NK-92 (cell line): ENCODE data around the gene DNAH6.

Experiments used
- DNase-seq: peaks from one replicate; lab custom pipeline; 2025; ENCODE audit not compliant: unreplicated experiment; lab: John Stamatoyannopoulos, UW

The DNAH6 gene

DNA sequence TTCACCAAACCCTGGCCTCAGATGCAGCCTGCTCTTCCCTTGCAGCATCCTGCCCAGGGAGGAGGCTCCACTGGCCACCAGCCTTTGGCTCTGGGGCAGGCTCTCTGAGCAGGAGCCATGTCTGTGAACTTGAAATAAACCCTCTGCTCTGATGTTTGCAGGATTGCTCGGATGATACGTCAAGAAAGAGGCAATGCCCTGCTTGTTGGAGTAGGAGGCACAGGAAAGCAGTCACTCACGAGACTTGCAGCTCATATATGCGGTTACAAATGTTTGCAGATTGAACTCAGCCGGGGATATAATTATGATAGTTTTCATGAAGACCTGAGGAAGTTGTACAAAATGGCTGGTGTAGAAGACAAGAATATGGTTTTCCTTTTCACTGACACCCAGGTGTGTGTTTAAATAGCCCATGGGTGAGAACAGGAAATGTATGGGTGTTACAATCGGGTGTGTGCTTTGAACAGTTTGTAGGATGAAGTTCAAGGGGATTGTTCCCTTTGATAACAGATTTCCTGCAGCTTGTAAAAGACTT is 177.9 kb downstream of the DNAH6 start:
- no peak for DNase-seq

DNA sequence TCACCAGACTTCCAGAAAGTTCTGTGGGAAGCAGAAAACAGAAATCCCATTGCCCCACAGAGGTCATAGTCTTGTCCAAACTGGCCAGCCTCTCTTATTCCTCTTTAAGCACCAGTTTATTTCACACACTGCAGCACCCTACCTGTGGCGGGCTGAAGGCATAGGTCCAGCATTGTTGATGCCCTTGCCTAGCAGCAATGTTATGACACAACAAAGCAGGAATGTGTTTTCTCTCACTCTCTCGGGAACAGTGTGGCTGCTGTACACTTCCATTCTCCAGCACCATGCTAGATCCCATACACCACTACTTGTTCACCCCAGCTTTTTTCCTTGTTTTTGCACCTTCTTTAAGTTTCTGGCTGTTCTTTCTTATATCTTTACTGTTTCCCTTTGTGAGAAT is 181.6 kb downstream of the DNAH6 start:
- DNase-seq: no peak

DNA sequence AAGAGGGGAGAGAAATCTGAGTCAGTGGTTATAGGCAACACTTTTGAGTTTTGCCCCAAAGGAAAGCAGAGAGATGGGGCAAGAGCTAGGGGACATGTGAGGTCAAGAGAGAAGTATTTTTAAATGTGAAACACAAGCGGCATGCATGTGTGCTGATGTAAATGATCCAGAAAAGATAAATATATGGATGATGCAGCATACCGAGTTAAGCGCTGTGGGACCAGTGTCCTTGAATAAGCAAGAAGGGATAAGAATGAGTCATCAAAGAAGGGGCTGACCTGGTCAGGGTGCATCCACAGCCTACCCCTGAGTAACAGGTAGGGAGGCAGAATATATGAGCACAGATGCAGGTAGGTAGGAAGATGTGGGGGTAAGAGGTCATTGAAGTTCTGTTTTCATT is 183.7 kb downstream of the DNAH6 start:
- no peak for DNase-seq

DNA sequence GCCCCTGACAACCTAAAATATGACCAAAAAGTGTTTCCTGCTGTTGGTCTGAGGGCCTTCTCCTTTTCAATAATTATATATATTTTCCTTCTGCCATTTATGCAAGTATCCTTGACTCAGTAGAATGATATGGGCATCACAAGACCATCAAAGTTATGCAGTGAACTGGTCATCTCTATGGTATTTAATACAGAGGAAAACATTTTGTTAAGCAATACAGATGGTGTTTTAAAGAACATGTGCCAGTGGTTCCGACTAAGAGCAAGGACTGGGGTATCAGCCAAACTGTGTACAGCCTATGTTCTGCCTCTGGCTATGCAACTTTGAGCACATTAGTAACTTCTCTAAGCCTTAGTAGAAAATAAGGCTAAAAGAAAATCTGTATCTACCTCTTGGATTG is 185.6 kb downstream of the DNAH6 start:
- no peak for DNase-seq

DNA sequence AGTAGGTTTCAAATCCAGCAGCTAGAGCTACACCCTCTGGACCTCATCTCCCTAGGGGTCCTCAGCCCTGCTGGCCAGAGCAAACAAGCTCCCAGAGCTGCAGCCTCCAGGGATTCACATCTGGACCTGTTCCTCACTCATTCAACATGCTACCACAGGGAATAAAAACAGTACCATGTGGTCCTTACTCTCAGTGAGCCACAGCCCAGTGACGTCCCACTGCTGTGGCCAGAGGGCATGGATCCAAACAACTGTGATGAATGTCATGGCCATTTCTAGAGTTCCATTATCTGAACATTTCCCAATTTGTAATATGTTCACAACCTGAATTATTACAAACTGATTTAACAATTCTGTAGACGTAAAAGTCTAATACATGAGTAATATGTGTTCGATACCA is 186.6 kb downstream of the DNAH6 start:
- no peak for DNase-seq

DNA sequence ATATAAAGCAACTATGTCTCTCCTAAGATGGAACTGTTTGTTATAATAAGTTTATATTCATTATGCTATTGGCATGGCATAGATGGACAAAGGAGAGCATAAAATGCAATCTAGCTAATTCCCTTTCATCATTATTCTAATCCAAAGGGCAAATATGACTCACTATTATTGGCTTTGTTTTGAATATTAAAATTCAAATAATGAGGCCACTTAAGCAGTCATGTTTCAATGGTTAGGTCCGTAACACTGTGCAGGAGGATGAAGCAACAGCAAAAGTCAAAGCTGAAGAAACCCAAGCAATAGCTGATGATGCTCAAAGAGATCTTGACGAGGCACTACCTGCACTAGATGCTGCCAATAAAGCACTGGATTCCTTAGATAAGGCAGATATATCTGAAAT is 187.5 kb downstream of the DNAH6 start:
- DNase-seq: no peak

DNA sequence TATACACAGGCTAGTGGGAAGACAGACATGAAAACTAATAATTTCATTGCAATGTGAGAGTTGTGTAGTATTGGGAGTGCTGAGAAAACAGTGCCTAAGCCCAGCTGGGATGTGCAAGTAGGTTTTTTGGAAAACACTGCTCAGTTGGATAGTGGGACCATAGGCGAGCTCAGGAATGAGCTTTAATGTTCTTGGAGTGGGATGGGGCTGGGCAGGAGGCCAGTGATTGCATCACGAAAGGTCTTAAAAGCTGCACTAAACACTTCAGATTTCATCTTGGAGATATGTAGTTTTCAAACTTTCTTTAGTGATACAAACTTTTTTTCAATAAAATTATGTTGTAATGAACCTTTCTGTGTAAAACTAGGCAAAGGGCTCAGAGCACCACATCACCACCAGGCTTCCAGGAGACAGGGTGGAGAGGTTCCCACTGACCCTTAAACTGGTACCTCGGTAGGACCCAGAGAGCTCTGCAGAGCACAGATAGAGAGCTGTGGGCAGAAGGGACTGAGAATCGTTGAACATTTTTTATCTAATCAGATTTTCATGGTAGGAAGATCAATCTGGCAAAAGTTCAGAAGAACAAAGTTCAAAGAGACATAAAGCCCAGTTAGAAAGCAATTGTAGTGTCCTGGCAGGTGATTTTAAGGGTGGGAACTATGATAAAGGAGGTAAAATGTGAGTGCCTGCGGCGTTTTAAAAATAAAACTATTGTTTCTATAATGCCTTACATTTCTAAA is 188.4 kb downstream of the DNAH6 start:
- DNase-seq: no peak

DNA sequence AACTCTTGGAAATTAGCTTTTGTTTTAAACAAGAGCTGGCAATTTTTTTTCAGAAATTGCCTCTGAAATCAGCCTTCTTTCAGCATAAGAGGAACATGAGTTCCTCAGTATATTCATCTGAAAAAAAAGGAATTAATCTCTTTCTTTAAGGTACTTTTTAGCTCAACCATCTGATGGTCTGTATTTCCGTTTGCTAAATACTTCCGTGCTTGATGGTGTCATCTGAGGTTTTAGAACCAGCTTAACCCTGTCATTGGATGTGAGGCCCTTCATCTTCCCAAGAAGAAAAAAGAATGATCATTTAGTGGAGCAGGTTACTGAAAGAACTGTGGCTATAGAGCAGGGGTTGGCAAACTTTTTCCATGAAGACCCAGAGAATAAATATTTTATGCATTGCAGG is 189.6 kb downstream of the DNAH6 start:
- no peak for DNase-seq

DNA sequence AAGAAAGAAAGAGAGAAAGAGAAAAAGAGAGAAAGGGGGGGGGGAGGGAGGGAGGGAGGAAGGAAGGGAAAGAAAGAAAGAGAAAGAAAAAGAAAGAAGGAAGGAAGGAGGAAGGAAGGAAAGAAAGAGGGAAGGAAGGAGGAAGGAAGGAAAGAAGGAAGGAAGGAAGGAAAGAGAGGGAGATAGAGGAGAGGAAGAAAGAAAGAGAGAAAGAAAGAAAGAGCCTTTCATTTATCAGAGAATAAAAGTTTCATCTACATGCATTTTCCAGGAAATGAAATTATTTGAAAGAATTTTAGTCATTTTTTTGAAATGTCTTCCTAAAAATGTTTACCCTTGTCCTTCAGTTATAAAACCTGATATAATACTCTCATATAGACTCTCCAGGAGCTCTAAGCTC is 192.1 kb downstream of the DNAH6 start:
- DNase-seq: no peak

DNA sequence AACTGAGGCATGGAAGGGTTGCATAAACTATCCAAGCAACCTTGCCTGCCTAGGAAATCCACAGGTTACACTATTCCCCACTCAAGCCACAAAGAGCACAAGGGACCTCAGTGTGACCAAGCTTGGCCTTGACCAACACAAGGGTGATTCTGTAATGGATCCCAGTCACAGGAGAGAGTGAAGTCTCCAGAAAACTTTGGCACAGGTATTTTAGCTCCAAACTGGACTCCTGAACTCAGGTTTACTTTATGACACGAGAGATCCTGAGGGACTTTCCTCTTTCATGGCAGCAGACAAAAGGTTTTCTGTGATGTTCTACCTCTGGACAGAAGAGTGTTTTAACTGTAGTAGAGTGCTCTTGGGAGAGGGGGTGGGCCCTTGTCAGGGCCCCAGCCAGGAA is 195.4 kb downstream of the DNAH6 start:
- DNase-seq: no peak

DNA sequence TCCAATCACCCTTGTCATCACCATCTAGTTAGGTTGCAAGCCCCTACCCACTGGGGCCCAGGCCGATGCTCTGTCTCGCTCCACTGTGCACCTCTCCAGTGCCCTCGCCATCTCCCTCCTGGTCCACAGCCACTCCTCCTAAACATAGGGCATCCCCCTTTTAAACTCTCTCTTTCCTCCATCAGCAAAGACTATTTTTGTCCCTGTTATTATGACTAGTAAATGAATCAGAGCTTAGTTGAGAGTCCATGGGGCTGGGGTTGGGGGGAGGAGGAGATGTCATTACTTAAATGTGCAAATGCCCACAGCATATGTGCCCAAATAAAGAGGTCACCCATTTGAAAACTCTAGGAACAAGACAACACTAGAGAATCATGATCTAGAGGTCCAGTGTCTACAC is 197.1 kb downstream of the DNAH6 start:
- DNase-seq: no peak

DNA sequence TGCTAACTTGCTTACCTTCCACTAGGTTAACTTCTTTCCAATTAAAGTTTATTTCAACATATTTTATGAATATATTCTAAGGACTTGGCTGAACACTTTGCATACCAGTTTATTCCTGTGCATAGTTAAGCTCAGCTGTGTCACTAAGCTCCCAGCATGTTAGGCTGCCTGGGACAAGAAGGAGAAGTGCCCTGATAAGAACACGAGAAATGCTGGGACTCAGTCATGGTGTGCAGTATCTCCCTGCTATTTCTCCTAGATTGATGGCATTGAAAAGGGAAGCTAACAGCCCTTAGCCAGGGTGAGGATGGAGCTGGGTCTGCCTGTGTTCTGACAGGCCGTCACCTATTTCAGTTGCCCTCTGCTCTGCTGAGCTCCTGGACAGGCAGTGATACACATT is 200.3 kb downstream of the DNAH6 start:
- no peak for DNase-seq

DNA sequence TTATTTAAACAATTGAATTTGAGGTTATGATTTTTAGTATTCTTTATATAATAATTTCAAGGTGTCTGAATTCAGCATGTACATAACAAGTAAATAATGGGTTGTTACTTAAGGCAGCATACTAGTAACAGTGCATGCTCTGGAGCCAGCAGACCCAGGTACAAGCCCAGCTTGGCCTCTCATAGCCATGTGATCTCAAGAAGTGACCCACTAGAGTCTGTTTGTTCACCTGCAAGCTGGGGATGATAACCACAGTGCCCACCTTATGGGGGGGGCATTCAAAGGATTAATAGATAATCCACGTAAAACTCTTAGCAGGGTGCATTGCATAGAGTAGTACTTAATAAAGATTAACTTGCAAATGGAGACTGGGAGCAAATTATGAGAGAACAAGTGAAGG is 201.0 kb downstream of the DNAH6 start:
- DNase-seq: no peak

DNA sequence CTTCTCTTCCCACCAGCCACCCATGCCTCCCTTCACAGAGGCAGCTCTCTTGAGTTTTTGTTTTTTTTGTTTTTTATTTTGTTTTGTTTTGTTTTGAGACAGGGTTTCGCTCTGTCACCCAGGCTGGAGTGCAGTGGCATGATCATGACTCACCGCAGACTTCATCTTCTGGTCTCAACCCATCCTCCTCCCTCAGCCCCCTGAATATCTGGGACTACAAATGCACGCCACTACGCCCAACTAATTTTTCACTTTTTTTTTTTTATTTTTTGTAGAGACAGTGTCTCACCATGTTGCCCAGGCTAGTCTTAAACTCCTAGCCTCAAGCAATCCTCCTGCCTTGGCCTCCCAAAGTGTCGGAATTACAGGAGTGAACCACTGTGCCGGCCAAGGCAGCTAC is 203.1 kb downstream of the DNAH6 start:
- DNase-seq: no peak

DNA sequence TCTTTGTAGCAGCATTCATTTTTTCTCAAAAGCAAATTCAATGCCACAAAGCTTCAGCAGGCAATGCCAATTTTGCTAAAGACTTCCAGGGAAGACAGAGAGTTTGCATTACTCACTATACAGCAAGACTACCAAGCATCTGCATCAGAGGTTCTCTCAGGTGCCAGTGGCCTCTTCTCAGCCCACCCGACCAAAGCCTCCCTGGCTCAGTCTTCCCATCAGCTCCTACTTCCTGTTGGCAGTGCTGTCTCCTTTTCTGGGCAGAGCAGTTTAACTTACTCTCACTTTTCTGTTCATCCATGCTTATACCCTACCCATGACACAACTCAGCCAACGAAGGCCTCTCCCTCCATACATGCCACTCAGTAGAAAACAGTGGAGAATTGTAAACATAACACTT is 207.5 kb downstream of the DNAH6 start:
- DNase-seq: no peak

DNA sequence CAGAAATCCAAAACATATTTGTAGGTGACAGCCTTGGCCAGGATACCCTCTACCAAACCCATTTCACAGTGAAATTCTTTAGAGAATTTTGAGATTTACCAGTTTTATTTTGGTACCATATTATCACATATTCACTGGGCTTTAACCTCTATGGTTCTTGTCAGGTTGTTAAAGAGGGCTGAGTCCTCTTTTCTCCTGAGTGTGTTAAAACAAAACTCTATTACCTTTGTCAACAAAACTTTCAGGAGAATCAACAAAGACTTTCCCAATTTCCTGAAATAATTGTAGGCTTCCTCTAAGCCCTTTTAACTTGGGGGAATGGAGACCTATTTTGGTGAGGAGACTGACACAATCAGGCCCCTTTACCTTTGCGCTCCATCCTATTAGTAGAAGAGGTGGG is 209.4 kb downstream of the DNAH6 start:
- DNase-seq: no peak

DNA sequence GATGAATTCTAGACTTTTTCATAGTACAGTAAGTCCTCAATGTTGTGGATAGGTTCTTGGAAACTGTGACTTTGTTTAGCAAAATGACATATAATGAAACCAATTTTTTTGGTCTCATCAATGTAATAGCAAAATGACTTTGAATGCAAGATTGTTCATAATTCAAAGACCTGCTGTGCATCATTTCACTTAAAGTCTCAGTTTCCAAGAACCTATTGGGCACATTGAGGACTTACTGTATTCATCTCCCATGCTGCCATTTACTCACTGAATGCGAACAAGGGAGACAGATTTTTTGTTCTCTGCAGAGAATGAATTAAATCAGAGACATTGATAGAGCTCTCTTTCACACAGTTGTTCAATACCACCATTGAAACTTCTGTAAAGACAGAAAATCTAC is 211.0 kb downstream of the DNAH6 start:
- DNase-seq: no peak

DNA sequence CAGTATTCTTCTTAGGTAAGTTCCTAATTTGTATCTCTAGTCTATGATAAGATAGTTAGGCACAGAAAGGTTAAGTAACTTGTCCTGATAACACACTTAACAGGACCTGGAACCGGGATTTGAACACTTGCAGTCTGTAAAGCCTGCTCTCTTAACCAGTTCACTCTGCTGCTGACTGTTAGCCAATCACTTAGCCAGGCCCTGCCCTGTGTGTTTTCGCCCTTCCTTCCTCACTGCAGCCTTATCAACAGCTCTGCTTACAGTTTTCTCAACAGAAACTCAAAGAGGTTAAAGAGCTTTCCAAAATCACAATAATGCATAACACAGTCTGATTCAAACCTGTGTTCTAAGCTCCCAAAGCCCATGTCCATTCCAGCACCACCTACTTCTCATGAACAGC is 212.9 kb downstream of the DNAH6 start:
- DNase-seq: no peak

DNA sequence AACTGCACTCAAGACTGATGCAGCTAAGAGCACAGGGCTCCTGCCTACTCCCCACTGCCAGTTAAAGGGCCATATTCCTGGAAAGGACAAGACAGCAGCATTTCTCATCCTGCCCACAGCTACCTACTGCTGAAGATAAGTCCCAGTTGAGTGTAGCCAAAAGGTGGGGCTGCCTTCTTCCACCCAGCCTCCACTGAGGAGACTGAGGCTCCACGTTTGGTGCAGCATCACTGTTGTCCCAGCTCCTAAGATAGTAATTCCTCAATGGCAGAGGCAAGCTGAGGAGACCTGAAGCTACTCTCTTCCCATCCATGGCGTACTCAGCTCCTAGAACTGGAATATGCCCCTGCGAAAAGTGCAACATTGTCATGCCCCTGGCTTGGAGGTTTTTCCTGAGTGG is 214.9 kb downstream of the DNAH6 start:
- DNase-seq: no peak

DNA sequence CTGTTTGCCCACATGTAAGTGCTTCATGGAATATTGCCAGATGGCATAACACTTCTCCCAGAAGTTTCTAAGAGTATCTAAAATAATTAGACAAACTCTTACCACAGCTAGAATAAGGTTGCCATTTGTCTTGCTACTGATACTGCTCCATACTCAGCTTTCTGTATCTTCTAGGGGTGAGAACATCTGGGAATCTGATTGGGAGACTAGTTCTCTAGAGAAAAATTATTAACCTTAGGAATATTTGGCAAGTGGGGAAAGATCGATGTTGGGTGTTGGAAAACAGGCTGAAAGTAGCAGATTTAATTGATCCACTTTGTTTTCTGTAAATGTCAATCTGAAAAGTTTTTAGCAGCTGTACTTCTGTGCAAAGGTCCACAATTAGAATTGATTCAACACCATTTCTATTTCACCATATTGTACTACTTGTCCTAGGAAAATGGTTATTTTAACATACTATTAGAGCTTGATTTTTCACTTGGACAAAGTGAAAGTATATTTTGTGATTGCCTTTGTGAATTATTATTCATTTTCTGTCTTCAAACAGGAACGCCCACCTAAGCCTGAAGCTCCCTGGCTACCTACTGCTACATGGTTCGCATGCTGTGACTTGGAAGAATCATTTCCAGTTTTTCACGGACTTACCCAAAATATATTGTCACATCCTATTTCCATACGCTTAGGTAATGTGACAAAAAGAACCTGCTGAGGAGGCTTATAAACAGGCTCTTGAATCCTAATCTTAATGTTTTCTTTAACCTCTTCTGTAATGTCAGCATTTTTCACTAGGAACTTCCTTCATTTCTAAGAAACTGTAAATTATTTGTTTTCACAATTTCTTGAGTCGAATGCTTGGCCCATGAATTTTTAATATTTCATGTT is 216.8 kb downstream of the DNAH6 start:
- DNase-seq: no peak

DNA sequence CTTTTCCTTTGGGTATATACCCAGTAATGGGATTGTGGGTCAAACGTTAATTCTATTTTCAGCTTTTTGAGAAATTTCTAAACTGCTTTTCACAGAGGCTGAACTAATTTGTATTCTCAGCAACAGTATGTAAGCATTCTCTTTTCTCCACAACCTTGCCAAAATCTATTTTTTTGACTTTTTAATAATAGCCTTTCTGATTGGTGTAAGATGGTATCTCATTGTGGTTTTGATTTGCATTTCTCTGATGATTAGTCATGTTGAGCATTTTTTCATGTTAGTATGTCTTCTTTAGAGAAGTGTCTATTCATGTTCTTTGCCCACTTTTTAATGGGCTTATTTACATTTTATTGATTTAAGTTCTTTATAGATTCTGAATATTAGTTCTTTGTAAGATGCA is 219.1 kb downstream of the DNAH6 start:
- no peak for DNase-seq

DNA sequence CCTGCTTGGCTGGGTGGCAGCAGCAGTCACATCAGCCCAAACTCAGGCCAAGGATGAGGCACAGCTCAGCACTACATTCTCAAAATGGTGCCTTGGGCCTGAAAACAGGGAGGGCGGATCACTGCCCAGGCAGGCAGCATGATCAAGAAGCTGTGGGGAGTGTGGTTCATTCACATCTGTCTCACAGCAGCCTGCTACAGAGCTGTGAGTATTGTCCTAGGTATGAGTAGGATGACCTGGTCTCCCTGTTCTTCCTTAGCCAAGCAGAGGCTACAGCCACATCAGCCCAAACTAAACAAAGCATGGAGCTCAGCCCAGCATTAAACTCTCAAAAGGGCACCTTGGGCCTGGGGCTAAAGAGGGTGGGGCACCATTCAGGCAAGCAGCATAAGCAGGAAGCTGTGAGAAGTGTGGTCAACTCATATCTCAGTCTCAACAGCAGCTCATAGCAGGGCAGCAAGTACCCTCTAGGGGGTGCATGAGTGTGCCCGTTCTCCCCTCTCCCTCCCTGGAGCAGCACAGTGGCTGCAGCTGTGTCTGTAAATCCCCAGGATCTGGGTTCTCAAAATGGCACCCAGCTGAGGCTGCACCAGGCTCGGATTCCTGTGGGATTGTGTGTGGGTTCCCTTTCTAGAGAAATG is 225.0 kb downstream of the DNAH6 start:
- no peak for DNase-seq
